GM19438 (cell line): Measurements from ENCODE around the gene ABCA7.
"Not testable (repeated sequence)": the region's sequence is repeated elsewhere in the genome, so short reads cannot be mapped to it uniquely, and the experiment has no call there.

Source experiments
- ATAC-seq: cut with Tn5 transposase; IDR thresholded peaks from one replicate; pipeline ENCODE4 v1.9.1; 2021; ENCODE audit warnings: low read depth; ENCODE audit not compliant: unreplicated experiment

Gene ABCA7

DNA sequence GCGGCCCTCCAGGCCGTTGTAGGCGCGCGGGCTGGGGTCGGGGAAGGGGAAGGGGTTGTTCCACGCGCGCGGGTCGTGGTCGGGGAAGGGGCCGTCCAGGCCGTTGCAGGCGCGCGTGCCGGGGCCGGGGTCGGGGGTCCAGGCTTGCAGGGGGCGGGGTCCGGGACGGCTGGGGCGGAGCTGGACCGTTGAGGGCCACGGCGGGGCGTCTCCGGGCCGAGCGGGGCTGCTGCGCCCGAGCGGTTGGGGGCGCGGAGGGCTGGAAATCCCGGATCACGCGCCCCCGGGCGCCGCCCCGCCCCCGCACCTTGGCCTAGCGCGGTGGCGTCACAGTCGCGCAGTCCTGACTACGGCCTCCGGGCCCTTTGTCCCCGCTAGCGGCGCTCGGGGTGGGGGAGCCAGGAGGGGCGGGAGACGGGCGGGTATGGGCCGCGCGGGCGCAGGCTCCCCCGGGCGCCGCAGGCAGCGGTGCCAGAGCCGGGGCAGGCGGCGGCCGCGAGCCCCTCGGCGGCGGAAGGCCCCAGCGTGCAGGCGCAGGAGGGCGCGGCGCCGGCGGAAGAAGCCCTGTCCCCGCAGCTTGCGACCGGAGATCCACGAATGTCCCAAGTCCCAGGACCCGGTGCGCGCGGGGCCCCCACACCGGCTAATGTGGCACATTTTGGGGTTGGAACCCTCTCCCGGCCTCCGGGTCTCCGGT is 64.6 kb downstream of the ABCA7 start:
- no peak for ATAC-seq

DNA sequence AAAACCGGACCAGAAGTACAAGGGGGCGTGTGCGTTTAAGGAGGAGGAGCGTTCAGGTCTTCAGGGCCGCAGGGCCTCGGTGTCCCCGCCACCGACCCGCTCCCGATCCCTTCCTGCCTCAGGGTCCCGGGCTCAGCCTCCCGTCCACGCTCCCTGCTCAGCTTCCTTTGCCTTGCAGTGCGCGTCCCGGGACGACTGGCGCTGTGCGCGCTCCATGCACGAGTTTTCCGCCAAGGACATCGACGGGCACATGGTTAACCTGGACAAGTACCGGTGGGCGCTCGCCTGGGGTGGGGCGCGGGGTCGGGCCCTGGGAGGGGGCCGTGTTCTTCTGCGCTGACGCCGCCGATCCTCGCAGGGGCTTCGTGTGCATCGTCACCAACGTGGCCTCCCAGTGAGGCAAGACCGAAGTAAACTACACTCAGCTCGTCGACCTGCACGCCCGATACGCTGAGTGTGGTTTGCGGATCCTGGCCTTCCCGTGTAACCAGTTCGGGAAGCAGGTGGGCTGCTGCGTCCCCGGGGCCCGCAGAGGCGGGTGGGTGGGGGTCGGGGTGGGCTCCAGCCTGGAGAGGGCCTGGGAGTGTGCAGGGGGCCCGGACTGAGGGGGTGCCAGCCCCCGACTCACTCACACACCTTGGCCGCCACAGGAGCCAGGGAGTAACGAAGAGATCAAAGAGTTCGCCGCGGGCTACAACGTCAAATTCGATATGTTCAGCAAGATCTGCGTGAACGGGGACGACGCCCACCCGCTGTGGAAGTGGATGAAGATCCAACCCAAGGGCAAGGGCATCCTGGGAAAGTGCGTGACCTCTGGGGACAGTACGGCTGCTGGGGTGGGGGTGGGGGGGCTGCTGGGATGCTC is 65.3 kb downstream of the ABCA7 start:
- no peak for ATAC-seq

DNA sequence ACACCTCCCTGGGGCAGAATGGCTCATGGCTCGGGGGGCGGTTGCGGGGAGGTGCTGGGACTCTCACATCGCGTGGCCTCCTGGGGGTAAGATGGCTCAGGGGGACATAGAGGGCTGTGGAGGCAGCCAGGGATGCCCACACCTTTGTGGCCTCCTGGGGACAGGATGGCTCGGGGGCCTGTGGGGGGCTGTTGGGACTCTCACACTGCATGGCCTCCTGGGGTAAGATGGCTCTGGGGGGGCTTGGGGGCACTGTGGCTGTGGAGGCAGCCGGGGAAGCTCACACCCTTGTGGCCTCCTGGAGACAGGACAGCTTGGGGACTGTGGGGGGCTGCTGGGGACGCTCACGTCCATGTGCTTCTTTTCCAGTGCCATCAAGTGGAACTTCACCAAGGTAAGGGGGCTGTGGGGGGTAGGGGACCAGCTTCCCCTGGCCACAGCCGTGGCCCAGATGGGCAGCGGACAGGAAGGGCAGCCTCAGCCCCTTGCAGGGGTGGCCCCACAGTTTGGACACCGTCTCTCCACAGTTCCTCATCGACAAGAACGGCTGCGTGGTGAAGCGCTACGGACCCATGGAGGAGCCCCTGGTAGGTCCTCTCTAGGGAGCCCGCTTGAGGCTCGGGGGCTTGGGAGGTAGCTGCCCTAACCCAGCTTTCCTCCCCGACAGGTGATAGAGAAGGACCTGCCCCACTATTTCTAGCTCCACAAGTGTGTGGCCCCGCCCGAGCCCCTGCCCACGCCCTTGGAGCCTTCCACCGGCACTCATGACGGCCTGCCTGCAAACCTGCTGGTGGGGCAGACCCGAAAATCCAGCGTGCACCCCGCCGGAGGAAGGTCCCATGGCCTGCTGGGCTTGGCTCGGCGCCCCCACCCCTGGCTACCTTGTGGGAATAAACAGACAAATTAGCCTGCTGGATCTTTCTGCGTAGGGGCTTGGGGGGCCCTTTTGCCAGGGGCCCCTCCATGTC is 66.2 kb downstream of the ABCA7 start:
- ATAC-seq: no peak

DNA sequence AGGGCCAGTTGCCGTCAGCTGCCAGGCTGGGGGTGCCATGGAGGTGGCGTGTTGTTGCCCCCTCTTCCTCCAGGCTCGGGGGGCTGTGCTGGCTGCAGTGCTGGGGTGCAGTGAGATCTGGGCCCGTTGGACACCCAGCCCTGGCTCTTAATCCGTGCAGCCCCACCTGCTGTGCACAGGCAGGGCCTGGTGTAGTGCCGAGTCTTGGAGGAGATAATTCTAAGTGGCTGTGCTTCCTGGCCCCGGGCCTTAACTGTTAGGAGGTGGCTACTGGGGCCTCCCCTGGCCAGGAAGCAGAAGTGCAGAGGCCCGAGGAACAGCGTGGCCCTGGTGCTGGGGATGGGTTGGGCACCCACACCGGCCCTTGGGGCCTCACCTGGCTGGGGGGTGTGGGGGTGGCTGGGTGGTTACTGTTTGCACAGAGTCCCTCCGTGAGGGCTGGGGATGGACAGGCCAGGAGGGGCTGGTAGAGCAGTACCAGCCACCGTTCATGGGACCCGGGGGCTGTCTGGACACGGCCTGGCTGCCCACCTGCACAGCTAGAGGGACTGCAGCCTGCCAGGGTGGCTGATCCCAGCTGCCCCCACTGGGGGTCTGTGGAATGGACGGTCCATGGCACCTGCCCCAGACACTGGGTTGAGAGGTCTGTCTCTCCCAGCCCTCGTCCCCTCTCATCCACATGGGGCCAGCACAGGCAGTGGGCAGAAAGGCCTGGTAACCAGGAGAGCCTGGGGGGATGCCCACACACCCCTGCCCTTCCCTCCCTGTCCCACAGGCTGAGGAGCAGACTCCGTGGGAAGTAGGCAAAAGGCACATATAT is 67.1 kb downstream of the ABCA7 start:
- no peak for ATAC-seq

DNA sequence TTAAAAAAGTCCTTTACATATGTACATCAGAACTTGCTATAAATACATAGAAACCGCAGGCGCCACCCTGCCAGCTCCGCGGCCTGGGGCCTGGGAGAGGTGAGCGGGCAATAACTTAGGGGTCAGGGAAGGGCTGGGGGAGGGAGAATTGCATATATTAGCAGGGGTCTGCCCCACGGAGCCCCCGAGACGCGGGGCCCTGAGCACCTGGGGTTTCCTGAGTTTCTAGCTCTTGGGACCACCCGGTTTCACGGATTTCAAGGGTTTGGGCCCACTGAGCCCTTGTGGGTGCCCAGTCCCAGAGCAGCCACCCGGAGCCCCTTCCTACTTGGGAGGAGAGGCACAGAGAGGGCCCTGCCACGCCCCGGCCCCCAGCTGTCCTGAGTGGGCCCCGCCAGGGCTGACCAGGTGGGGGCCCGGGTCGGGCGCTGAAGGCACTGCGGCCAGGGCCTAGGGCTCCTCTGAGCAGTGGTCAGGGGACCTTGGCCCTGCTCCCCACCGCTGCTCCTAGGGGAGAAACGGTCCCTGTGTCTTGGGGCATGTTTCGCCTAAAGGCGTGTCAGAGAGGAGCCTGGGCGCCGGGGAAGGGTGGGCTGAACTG is 67.9 kb downstream of the ABCA7 start:
- ATAC-seq: no peak

DNA sequence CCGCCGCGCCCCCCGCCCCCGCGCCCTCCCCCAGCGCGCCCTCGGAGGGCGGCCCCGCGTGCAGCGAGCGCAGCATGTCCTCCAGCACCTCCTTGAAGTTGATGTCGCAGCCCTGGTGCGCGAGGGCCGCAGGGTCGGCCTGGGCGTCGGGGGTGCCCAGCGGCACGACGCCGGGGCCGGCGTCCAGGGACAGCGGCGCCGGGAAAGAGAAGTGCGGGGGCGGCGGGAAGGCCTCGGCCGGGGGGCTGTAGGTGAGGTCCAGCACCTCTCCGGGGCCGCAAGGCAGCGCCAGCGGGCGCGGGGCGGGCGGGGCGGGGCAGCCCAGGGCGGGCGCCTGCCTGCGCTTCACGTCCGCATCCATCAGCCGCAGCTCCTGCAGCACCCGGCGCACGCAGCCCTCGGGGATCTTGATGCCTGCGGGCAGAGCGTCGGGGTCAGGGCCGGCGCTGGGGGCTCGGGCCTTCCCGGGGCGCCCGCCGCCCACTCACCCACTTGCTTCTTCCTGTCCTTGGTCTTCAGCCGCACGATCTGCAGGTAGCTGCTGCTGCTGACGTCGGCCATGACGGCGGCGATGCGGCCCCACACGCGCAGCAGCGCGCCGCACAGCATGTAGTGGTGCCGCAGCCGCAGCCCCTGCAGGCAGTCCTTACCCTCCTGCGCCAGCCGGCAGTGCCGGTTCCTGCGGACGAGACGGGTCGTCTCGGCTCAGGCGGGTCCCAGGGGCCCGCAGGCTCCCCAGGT is 68.6 kb downstream of the ABCA7 start:
- no peak for ATAC-seq

DNA sequence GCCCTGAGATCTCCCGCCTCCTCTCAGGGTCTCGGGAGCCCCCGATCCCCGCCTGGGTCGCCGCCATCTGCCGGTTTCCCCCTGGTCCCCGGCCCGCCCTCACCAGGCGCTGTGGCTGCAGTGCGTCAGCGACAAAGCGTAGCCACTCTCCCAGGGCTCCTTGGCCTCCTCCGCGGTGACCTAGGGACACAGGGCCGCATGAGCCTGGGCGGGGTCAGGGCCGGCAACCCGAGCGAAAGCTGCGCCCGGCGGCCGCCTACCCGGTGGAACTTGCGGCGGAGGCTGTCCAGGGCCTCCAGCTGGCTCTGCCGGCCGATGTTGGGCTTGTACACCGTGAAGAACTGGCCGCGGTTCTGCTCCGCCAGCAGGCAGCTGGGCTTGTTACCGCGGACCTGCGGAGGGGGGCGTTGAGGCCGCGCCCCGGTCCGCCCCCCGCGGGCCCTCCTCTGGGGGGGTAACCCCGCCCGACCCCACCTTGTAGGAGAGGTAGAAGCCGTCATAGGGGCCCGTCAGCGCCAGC is 69.2 kb downstream of the ABCA7 start:
- no peak for ATAC-seq

DNA sequence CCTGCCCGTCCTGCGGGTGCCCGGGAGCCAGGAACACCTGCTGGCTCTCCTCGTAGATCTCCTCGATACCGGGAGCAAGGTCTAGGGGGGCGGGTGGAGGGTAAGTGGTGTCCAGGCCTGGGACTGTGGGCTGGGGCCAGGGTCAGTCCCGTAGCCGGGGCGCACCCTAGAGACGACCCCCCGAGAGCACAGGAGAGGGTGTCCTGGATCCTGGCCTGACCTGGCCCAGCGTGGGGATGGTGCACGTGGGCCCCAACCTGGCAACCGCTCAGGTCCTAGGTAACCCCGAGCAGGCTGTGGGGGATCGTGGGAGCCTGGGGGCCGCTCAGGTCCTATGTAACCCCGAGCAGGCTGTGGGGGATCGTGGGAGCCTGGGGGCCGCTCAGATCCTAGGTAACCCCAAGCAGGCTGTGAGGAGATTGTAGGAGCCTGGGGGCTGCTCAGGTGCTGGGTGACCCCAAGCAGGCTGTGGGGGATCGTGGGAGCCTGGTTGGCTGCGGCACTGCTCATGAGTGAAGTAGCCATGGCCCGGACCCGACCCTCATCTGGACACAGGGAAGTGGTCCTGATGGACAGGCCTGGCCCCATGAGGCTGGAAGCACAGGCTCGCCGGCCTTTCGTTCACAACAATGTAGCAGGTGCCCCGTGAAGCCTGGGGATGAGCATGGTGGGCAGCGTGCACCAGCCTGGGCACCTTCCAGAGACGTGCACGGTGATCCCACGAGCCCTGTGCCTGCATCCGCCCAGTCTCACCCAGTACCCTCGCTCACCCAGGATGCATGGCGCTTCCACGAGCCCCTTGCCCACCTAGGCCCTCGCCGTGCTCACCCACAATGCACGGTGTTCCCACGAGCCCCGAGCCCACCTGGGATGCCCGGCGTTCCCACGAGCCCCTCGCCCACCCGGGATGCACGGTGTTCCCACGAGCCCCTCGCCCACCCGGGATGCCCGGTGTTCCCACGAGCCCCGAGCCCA is 70.1 kb downstream of the ABCA7 start:
- ATAC-seq: no peak

DNA sequence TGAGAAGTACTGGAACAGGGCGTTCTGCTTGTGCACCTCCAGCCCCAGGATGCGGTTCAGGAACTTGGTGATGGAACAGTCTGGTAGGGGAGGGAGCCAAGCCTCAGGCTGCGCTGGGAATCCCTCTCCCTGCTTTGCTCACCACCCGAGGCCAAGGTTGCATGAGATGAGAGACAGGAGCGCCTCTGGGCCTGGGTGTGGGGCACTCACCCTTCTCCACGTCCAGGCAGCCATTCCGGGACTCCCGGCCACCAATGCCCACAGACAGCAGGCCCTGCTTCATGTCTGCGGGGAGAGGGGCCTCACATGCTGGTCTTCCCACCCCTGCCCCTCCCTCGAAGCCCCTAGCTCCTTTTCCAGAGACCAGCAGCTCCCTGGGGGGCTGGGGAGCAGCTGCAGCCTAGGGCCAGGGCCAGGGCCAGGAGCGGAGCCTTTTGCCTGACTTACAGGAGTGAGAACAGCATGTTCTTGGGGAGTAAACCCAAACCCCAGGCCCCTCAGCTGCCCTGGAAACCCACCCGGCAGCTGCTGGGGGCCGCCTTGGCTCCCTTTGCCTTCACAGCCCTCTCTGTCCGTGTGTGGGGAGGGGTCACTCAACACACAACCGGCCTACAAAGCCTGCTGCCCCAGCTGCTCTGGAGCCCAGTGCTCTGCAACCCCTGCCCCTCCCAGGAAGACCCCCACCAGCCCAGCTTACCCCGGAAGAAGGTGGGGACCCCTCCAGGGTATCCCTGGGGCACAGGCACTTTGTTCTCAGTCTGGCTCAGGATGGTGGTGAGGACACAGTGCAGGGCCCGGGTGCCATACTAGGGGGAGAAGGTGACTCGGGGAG is 71.1 kb downstream of the ABCA7 start:
- no peak for ATAC-seq

DNA sequence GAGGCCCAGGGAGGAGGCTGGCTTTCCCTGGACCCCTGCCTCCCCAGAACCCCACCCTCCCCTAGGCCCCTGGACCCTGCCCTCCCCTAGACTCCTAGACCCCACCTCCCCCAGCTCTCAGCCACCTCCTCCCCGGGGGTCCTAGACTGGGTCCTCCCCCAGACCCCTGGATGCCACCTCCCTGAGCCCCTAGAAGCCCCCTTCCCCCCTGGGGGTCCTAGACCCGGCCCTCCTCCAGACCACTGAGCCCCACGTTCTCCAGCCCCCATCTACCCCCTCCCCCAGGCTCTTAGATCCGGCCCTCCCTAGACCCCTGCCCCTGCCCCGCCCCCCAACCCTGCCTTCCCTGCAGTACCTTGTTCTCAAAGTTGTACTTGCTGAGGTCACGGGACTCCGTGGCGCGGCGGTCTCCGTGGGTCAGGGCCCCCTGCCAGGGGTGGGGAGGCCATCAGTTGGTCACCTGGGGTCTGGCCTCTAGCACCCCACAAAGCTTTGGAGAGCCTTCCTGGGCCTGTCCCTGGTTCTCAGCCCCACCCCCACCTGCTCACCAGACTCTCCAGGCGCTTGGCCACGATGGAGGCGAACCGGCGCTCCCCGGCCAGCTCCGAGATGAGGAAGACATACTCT is 71.8 kb downstream of the ABCA7 start:
- no peak for ATAC-seq

DNA sequence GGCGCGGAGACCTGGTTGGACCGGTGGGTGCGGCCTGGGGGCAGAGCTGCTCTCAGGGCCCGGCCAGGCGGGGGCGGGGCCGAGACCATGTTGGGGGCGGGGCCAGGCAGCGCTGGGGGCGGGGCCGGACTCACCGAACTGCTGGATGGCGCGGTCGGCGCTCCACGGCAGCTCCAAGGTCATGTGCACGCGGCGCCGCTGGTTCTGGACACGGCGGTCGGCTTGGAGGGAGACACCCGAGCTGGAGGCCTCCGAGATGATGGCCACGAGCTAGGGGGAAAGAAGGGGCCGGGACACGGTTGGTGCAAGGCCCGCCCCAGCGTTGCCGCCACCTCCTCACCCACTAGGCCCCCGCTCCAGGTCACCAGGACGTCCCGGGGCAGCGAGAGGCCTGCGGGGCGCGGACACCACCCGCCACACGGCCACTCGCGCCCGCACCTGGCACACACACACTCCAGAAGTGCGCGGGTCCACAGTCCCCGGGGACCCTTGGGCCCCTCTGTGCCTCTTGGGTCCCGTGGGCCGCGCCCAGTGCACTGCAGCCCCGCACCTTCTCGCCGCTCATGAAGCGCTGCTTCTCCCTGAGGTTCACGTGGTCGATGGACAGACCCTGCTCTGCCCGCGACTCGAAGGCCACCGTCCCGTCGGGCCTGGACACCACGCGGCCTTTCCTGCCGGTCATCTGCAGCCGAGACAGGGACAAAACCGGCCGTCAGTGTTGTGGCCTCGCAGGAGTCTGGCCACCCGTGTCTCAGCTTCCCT is 72.5 kb downstream of the ABCA7 start:
- ATAC-seq: no peak

DNA sequence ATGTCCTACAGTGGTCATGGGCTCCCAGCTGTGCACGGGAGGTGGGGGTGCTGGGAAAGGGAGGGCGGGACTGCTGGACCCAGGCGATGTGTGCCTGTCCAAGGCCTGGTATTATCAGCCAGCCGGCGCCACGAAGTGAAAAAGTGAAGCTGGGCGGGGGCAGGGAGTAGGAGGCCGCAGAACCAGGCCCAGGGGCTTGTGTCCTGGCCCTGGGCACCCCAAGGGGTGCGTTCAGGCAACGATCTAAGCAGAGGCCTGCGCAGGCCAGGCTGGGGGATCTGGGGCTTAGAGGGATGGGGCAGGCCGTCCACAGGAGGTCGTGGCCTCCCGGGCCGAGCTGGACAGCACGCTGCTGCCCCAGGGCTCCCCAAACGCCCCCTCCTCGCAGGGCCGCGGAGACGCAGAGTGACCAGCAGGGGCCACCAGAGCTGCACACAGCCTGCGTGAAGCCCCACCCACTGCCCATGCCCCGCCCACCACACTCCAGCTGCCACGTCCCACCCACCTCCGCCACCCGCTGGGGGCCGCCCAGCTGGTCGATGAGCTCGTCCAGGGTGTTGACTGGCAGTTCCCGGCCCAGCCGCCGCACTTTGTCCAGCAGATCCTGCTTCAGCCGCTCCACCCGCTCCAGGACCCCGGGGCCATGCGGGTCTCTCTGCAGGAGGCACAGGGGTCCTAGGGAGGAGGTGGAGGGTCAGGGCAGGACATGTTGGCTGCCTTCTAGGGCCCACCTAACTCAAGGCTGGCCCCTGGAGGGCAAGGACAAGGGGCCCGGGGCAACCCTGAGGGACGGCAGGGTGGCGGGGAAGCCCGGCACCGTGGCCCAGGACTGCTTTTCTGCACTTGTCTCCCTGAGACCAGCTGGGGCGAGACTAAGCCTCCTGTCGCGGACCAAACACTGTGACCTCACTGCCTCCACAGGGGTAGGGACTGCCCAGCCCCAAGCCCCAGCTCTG is 73.4 kb downstream of the ABCA7 start:
- no peak for ATAC-seq

DNA sequence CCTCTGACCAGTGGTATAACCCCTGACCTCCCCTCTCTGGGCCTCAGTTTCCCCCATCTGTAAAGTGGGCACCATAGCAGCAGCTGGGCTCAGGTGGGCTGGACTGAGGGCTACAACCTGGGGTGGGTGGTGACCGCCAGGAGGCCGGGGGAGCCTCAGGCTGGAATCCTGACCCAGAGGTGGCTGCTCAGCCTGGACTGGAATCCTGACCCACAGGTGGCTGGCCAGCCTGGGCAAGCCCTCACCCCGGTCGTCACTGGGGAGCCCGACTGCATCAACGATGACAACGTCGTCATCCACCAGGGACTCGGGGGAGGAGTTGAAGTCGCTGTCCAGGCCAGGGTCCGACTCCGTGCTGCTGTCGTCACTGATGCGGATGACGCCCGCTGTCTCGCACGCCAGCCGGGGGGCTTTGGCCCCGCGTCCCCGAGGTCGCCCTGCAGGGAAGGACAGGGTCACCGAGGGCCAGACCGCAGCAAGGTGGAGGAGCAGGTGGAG is 74.1 kb downstream of the ABCA7 start:
- no peak for ATAC-seq

DNA sequence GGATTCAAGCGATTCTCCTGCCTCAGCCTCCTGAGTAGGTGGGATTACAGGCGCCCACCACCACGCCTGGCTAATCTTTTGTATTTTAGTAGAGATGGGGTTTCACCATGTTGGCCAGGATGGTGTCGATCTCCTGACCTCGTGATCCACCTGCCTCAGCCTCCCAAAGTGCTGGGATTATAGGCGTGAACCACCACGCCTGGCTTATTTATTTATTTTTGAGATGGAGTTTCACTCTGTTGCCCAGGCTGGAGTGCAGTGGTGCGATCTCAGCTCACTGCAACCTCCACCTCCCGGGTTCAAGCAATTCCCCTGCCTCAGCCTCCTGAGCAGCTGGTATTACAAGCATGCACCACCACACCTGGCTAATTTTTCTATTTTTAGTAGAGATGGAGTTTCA is 74.8 kb downstream of the ABCA7 start:
- ATAC-seq: not testable (repeated sequence)
